ENCODE data around the gene SENP8.

SENP8 gene

DNA sequence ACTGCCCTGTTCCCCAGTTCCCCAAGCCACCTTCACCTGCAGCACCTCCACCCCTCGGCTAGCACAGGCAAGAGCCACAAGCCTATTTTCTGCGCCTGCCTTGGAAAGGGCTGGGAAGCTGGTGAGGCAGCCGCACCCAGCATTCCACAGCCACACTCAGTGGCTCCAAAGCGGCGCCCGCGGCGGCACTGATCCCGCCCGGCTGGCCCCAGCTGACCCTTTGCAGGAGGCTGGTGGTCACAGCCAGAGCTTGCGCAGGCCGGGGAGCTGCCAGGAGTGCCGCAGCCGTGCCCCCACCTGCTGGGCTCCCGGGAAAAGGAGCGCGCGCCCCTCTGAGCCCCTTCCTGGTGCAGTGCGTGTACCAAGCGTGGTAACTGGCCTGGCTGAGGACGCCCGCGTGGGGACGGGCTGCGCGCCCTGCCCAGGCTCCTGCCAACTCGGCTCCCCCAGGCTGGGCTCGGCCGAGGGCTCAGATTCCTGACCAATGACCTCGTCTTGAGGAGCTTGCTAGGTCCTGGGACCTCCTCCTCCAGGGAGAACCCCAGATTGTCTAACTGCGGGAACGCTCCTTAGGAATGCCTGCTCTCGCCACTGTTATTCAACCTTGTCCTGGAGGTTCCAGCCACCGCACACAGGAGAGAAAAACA is 66.1 kb downstream of the SENP8 start:
- no peak for DNase-seq (ENCODE audit: low read depth)
- TF ChIP-seq, protein P1, sequence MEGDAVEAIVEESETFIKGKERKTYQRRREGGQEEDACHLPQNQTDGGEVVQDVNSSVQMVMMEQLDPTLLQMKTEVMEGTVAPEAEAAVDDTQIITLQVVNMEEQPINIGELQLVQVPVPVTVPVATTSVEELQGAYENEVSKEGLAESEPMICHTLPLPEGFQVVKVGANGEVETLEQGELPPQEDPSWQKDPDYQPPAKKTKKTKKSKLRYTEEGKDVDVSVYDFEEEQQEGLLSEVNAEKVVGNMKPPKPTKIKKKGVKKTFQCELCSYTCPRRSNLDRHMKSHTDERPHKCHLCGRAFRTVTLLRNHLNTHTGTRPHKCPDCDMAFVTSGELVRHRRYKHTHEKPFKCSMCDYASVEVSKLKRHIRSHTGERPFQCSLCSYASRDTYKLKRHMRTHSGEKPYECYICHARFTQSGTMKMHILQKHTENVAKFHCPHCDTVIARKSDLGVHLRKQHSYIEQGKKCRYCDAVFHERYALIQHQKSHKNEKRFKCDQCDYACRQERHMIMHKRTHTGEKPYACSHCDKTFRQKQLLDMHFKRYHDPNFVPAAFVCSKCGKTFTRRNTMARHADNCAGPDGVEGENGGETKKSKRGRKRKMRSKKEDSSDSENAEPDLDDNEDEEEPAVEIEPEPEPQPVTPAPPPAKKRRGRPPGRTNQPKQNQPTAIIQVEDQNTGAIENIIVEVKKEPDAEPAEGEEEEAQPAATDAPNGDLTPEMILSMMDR (IDR thresholded peaks at IDR 0.05; ENCODE audit: control insufficient read depth, insufficient read depth, low read depth, low read length, missing control alignments), result no peak
- peak overlapping the region; percentile 21 for H3K4me3 ChIP-seq (ENCODE audit: control insufficient read depth, low read depth, low read length)

DNA sequence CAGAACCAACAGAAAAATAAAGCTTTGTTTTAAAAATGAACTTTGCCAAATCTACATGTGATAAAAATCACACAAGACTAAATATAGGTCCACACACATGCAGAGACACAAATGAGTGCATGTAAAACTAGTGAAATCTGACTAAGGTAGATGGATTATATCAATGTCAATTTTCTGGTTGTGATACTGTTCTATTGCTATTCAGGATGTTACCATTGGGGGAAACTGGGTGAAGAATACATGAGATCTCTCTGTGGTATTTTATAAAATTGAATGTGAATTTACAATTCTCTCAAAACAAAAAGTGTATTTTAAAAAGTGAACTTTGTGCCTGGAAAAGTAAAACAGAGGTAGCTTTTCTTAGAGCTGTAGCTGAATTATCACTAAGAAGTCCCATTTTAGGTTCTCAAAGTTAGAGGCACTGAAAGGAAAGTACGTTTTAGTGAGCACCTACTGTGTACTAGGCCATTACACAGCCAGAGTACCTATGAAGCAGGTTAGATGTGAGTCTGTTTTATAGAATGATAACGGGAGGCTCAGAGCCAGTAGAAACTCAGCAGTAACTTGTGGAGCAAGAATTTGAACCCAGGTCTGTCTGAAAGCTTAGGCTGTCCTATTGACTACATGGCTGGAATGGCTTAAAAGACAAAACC is 71.2 kb downstream of the SENP8 start:
- TF ChIP-seq, protein P1 (IDR thresholded peaks at IDR 0.05; ENCODE audit: control insufficient read depth, insufficient read depth, low read depth, low read length, missing control alignments), result no peak
- DNase-seq (ENCODE audit: low read depth), result no peak
- no peak overlapping the region for H3K4me3 ChIP-seq (ENCODE audit: control insufficient read depth, low read depth, low read length)

DNA sequence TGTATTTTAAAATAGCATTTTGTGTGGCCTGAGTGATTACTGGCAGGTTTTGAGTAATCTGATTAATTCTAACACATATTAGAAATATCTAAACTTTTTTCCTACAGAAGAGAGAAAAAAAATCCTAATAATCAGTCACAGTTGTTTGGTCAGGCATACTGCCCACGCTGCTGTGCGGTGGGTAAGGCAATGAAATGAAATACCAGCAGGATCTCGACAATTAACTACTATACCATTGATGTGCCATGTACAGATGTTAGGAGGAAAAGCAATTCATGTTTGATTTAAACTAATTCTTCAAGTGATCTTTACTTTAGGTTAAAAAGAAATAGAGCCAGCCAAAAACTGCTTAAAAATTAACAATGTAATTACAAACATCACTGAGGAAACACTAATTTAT is 74.2 kb downstream of the SENP8 start:
- no peak for DNase-seq (ENCODE audit: low read depth)
- TF ChIP-seq, protein P1 (IDR thresholded peaks at IDR 0.05; ENCODE audit: control insufficient read depth, insufficient read depth, low read depth, low read length, missing control alignments), result no peak
- no peak overlapping the region for H3K4me3 ChIP-seq (ENCODE audit: control insufficient read depth, low read depth, low read length)
